ENCODE data around the gene PFN3.

The PFN3 gene

GRCh38 chr5:177444106-177445051 is 43.9 kb upstream of the PFN3 start:
- Histone ChIP-seq H3K36me3 (ENCODE audit: control insufficient read depth, insufficient read depth, low read length) (peaks cover 20% of the 10 kb centered on the region; the same call in 1 of the 2 replicates), H3K9ac (ENCODE audit: low read length) (no peak overlapping the region), H3K27me3 (ENCODE audit: control insufficient read depth, insufficient read depth, low read length) (peaks cover 11% of the 10 kb centered on the region), H3K4me3 (ENCODE audit: low read depth, low read length) (no peak overlapping the region), H3K9me3 (ENCODE audit: control insufficient read depth, insufficient read depth, low read depth, low read length) (no peaks in the 10 kb centered on the region), H3K27ac (ENCODE audit: low read depth, low read length) (no peak overlapping the region), H3K4me1 (ENCODE audit: control insufficient read depth, insufficient read depth, low read length) (peaks cover 38% of the 10 kb centered on the region)

GRCh38 chr5:177443144-177443983 is 42.9 kb upstream of the PFN3 start:
- peaks cover 26% of the 10 kb centered on the region for H3K36me3 ChIP-seq (ENCODE audit: control insufficient read depth, insufficient read depth, low read length)

GRCh38 chr5:177442066-177442826 is 41.8 kb upstream of the PFN3 start:
- H3K27ac ChIP-seq (ENCODE audit: low read depth, low read length), result no peak overlapping the region
- peaks cover 24% of the 10 kb centered on the region for H3K4me1 ChIP-seq (ENCODE audit: control insufficient read depth, insufficient read depth, low read length)
- no peaks in the 10 kb centered on the region for H3K9me3 ChIP-seq (ENCODE audit: control insufficient read depth, insufficient read depth, low read depth, low read length)
- no peak overlapping the region for H3K9ac ChIP-seq (ENCODE audit: low read length)
- no peak overlapping the region for H3K4me3 ChIP-seq (ENCODE audit: low read depth, low read length)
- peaks cover 37% of the 10 kb centered on the region for H3K36me3 ChIP-seq (ENCODE audit: control insufficient read depth, insufficient read depth, low read length)
- H3K27me3 ChIP-seq (ENCODE audit: control insufficient read depth, insufficient read depth, low read length), result peaks cover 11% of the 10 kb centered on the region

More at GRCh38 chr5:177443144-177443983, 42.9 kb upstream of the PFN3 start:
- Histone ChIP-seq H3K27me3 (ENCODE audit: control insufficient read depth, insufficient read depth, low read length) (peaks cover 11% of the 10 kb centered on the region), H3K27ac (ENCODE audit: low read depth, low read length) (no peak overlapping the region), H3K4me1 (ENCODE audit: control insufficient read depth, insufficient read depth, low read length) (peaks cover 33% of the 10 kb centered on the region), H3K9ac (ENCODE audit: low read length) (no peak overlapping the region), H3K4me3 (ENCODE audit: low read depth, low read length) (no peak overlapping the region), H3K9me3 (ENCODE audit: control insufficient read depth, insufficient read depth, low read depth, low read length) (no peaks in the 10 kb centered on the region)

- no peak overlapping the region for H3K9ac ChIP-seq (ENCODE audit: low read length)
- no peak overlapping the region for H3K4me3 ChIP-seq (ENCODE audit: low read depth, low read length)
- H3K27ac ChIP-seq (ENCODE audit: low read depth, low read length), result no peak overlapping the region
- H3K27me3 ChIP-seq (ENCODE audit: control insufficient read depth, insufficient read depth, low read length), result peaks cover 10% of the 10 kb centered on the region
- H3K9me3 ChIP-seq (ENCODE audit: control insufficient read depth, insufficient read depth, low read depth, low read length), result no peaks in the 10 kb centered on the region
- peaks cover 46% of the 10 kb centered on the region for H3K36me3 ChIP-seq (ENCODE audit: control insufficient read depth, insufficient read depth, low read length)
- peaks cover 23% of the 10 kb centered on the region for H3K4me1 ChIP-seq (ENCODE audit: control insufficient read depth, insufficient read depth, low read length)
Observed at GRCh38 chr5:177440990-177441780, 40.7 kb upstream of the PFN3 start.

- peaks cover 54% of the 10 kb centered on the region for H3K36me3 ChIP-seq (ENCODE audit: control insufficient read depth, insufficient read depth, low read length)
- H3K27me3 ChIP-seq (ENCODE audit: control insufficient read depth, insufficient read depth, low read length), result peaks cover 4% of the 10 kb centered on the region
- no peak overlapping the region for H3K4me3 ChIP-seq (ENCODE audit: low read depth, low read length)
- no peak overlapping the region for H3K27ac ChIP-seq (ENCODE audit: low read depth, low read length)
- H3K9ac ChIP-seq (ENCODE audit: low read length), result peak overlapping the region; percentile 7
- peaks cover 17% of the 10 kb centered on the region for H3K4me1 ChIP-seq (ENCODE audit: control insufficient read depth, insufficient read depth, low read length)
- H3K9me3 ChIP-seq (ENCODE audit: control insufficient read depth, insufficient read depth, low read depth, low read length), result no peaks in the 10 kb centered on the region
Observed at GRCh38 chr5:177440211-177440989, 39.9 kb upstream of the PFN3 start.

GRCh38 chr5:177439518-177440053 is 39.1 kb upstream of the PFN3 start:
- no peak overlapping the region for H3K27ac ChIP-seq (ENCODE audit: low read depth, low read length)
- no peak overlapping the region for H3K9ac ChIP-seq (ENCODE audit: low read length)
- H3K9me3 ChIP-seq (ENCODE audit: control insufficient read depth, insufficient read depth, low read depth, low read length), result no peaks in the 10 kb centered on the region
- H3K4me3 ChIP-seq (ENCODE audit: low read depth, low read length), result no peak overlapping the region
- peaks cover 11% of the 10 kb centered on the region for H3K4me1 ChIP-seq (ENCODE audit: control insufficient read depth, insufficient read depth, low read length)
- no peaks in the 10 kb centered on the region for H3K27me3 ChIP-seq (ENCODE audit: control insufficient read depth, insufficient read depth, low read length)
- H3K36me3 ChIP-seq (ENCODE audit: control insufficient read depth, insufficient read depth, low read length), result peaks cover 62% of the 10 kb centered on the region

GRCh38 chr5:177438468-177438867 is 38.0 kb upstream of the PFN3 start:
- Histone ChIP-seq H3K27ac (ENCODE audit: low read depth, low read length) (no peak overlapping the region), H3K9me3 (ENCODE audit: control insufficient read depth, insufficient read depth, low read depth, low read length) (no peaks in the 10 kb centered on the region), H3K36me3 (ENCODE audit: control insufficient read depth, insufficient read depth, low read length) (peaks cover 72% of the 10 kb centered on the region), H3K27me3 (ENCODE audit: control insufficient read depth, insufficient read depth, low read length) (no peaks in the 10 kb centered on the region), H3K4me3 (ENCODE audit: low read depth, low read length) (no peak overlapping the region), H3K4me1 (ENCODE audit: control insufficient read depth, insufficient read depth, low read length) (peaks cover 6% of the 10 kb centered on the region; the same call in 1 of the 2 replicates), H3K9ac (ENCODE audit: low read length) (no peak overlapping the region)

GRCh38 chr5:177437623-177438022 is 37.2 kb upstream of the PFN3 start:
- Histone ChIP-seq H3K9me3 (ENCODE audit: control insufficient read depth, insufficient read depth, low read depth, low read length) (no peaks in the 10 kb centered on the region), H3K27ac (ENCODE audit: low read depth, low read length) (no peak overlapping the region), H3K4me1 (ENCODE audit: control insufficient read depth, insufficient read depth, low read length) (peaks cover 6% of the 10 kb centered on the region; the same call in 1 of the 2 replicates), H3K4me3 (ENCODE audit: low read depth, low read length) (no peak overlapping the region), H3K9ac (ENCODE audit: low read length) (no peak overlapping the region), H3K36me3 (ENCODE audit: control insufficient read depth, insufficient read depth, low read length) (peaks cover 81% of the 10 kb centered on the region), H3K27me3 (ENCODE audit: control insufficient read depth, insufficient read depth, low read length) (no peaks in the 10 kb centered on the region)

- H3K4me1 ChIP-seq (ENCODE audit: control insufficient read depth, insufficient read depth, low read length), result peaks cover 6% of the 10 kb centered on the region; the same call in 1 of the 2 replicates
- H3K36me3 ChIP-seq (ENCODE audit: control insufficient read depth, insufficient read depth, low read length), result peaks cover 85% of the 10 kb centered on the region
- no peak overlapping the region for H3K9ac ChIP-seq (ENCODE audit: low read length)
- H3K27ac ChIP-seq (ENCODE audit: low read depth, low read length), result no peak overlapping the region
- no peak overlapping the region for H3K4me3 ChIP-seq (ENCODE audit: low read depth, low read length)
- H3K27me3 ChIP-seq (ENCODE audit: control insufficient read depth, insufficient read depth, low read length), result no peaks in the 10 kb centered on the region
- no peaks in the 10 kb centered on the region for H3K9me3 ChIP-seq (ENCODE audit: control insufficient read depth, insufficient read depth, low read depth, low read length)
Observed at GRCh38 chr5:177435847-177436536, 35.5 kb upstream of the PFN3 start.

Measured in HUES6 (cell line).